B cell (primary cell): Measurements from ENCODE around the gene GJE1. TPM values are rescaled to one million over a fixed set of nuclear protein-coding genes. Genes with fewer than 3 reads are reported as not detected.
A peak's percentile ranks its signal among the peaks of the same experiment; 100 is the strongest.

Experiments used
- ATAC-seq: fragments of 200-7000 bp; cut with Tn5 transposase; one replicate; pipeline ENCODE4 v1.10.0; 2021; ENCODE audit warnings: low read depth, mild to moderate bottlenecking, moderate number of reproducible peaks, moderate library complexity
- CTCF ChIA-PET: fragments of 350-600 bp; sonication (Branson Sonifier 250); formaldehyde crosslinking; loops from one replicate; lab custom pipeline; 2021; ENCODE audit warnings: antibody characterized with exemption, inconsistent platforms; lab: Charles Lee
- POLR2A ChIA-PET: fragments of 350-600 bp; sonication (Branson Sonifier 250); formaldehyde crosslinking; loops from one replicate; lab custom pipeline; 2021; ENCODE audit warnings: antibody characterized with exemption; lab: Charles Lee
- DNase-seq: peaks from one replicate; pipeline ENCODE4 v3.0.0; 2013
- H2AFZ ChIP-seq: 2 replicates; pipeline ENCODE4 v1.6.1; 2012; ENCODE audit warnings: mild to moderate bottlenecking, low read depth, low read length; ENCODE audit not compliant: insufficient read depth, poor library complexity, severe bottlenecking
- H3K27ac ChIP-seq, 2 donors: 1 replicate in 1 of 2; 2 replicates in 1 of 2; pipeline ENCODE4 v1.5.1; 2012 to 2013; ENCODE audit warnings: low read length in 2 of 2, mild to moderate bottlenecking in 2 of 2, moderate library complexity in 1 of 2
- H3K27me3 ChIP-seq, 4 experiments: fragments of 200-600 bp in 1 of 4; sonication (generic) in 1 of 4; replicated peaks in 1 of 4; 1 replicate in 2 of 4; 2 replicates in 2 of 4; pipeline versions ENCODE4 v1.6.1 to v1.7.0; 2013 to 2016; ENCODE audit warnings: low read length in 3 of 4, mild to moderate bottlenecking in 2 of 4, mixed read lengths in 1 of 4, moderate library complexity in 1 of 4; ENCODE audit not compliant: insufficient read depth in 4 of 4, control insufficient read depth in 3 of 4; ENCODE audit errors: control extremely low read depth in 1 of 4
- H3K36me3 ChIP-seq, 2 experiments: replicated peaks in 1 of 2; 1 replicate in 1 of 2; 2 replicates in 1 of 2; pipeline versions ENCODE4 v1.6.1 to v1.7.1; 2013; ENCODE audit warnings: low read length in 1 of 2; ENCODE audit not compliant: insufficient read depth in 2 of 2, control insufficient read depth in 1 of 2; ENCODE audit errors: control extremely low read depth in 1 of 2, extremely low read depth in 1 of 2
- H3K4me1 ChIP-seq, 2 donors: fragments of 200-600 bp in 1 of 2; sonication (generic) in 1 of 2; 1 replicate in 1 of 2; 2 replicates in 1 of 2; pipeline versions ENCODE4 v1.5.1 to v1.6.1; 2013 to 2017; ENCODE audit warnings: low read length in 2 of 2; ENCODE audit not compliant: control insufficient read depth in 2 of 2, insufficient read depth in 2 of 2
- H3K4me2 ChIP-seq: replicated peaks from 2 replicates; pipeline ENCODE3; 2012; ENCODE audit warnings: mild to moderate bottlenecking, low read depth, low read length; ENCODE audit not compliant: poor library complexity, severe bottlenecking
- H3K4me3 ChIP-seq, 5 experiments: fragments of 200-600 bp in 1 of 5; sonication (generic) in 1 of 5; 1 replicate in 3 of 5; 2 replicates in 2 of 5; pipeline versions ENCODE4 v1.5.1 to v1.7.0; 2011 to 2016; ENCODE audit warnings: low read length in 4 of 5, mild to moderate bottlenecking in 4 of 5, low read depth in 2 of 5, control low read depth in 1 of 5, moderate library complexity in 1 of 5; ENCODE audit not compliant: insufficient read depth in 1 of 5; ENCODE audit errors: control extremely low read depth in 1 of 5, extremely low read depth in 1 of 5
- H3K79me2 ChIP-seq: fragments of 200-600 bp; sonication (generic); one replicate; pipeline ENCODE4 v1.6.0; 2016; ENCODE audit warnings: low read length; ENCODE audit not compliant: control insufficient read depth, insufficient read depth
- H3K9ac ChIP-seq: fragments of 200-600 bp; sonication (generic); 2 replicates; pipeline ENCODE4 v1.6.1; 2017; ENCODE audit warnings: mild to moderate bottlenecking, low read length, moderate library complexity
- H3K9me3 ChIP-seq, 3 donors: one replicate each; pipeline versions ENCODE4 v1.6.1 to v1.7.1; 2013; ENCODE audit warnings: low read length in 2 of 3; ENCODE audit not compliant: control insufficient read depth in 2 of 3, insufficient read depth in 1 of 3; ENCODE audit errors: control extremely low read depth in 1 of 3
- H4K20me1 ChIP-seq: 2 replicates; pipeline ENCODE4 v1.6.0; 2012; ENCODE audit warnings: mild to moderate bottlenecking, low read length; ENCODE audit not compliant: insufficient read depth, control insufficient read depth, poor library complexity, severe bottlenecking
- H3K27ac Mint-ChIP-seq: one replicate; pipeline ENCODE4 v1.8.0; 2021; ENCODE audit warnings: mixed read lengths
- H3K27me3 Mint-ChIP-seq: one replicate; pipeline ENCODE4 v1.8.0; 2021; ENCODE audit warnings: mixed read lengths
- H3K4me1 Mint-ChIP-seq: one replicate; pipeline ENCODE4 v1.8.0; 2021; ENCODE audit warnings: mixed read lengths
- H3K4me3 Mint-ChIP-seq: one replicate; pipeline ENCODE4 v1.8.0; 2021; ENCODE audit warnings: mixed read lengths
- H3K9me3 Mint-ChIP-seq: one replicate; pipeline ENCODE4 v1.8.0; 2022; ENCODE audit warnings: mixed read lengths; ENCODE audit not compliant: insufficient read depth
- EZH2 ChIP-seq: IDR thresholded peaks from 2 replicates; pipeline ENCODE4 v1.6.1; 2012; ENCODE audit warnings: borderline replicate concordance, low read depth, mild to moderate bottlenecking, moderate library complexity, low read length; ENCODE audit not compliant: insufficient read depth, poor library complexity, severe bottlenecking
- WGBS: methylation state at CpG from one replicate; pipeline ENCODE4 v1.1.5; 2013; ENCODE audit warnings: missing lambda C conversion rate; ENCODE audit not compliant: insufficient coverage; 5-methylcytosine and 5-hydroxymethylcytosine counted together
- intact Hi-C: fragments of 100-400 bp; cut with micrococcal nuclease; formaldehyde crosslinking; loops from one replicate; pipeline ENCODE4 v1.10.0; 2022
- polyA plus RNA-seq: library from polyadenylated mRNA; depleted of rRNA; stranded (reverse); fragments of >200 nt; gene quantifications from 2 replicates; pipeline ENCODE4 v1.2.3, GENCODE V29; 2012
- total RNA-seq, 2 donors: library from RNA; stranded (reverse); fragments of 120-200 nt in 1 of 2; gene quantifications; 1 replicate in 1 of 2; 2 replicates in 1 of 2; pipeline versions ENCODE4 v1.2.3 to v1.2.4, GENCODE V29; 2013 to 2022
- TF ChIP-seq, protein P1 (sequence below): fragments of 200-600 bp; IDR thresholded peaks from one replicate; pipeline ENCODE4 v1.8.0; 2022; ENCODE audit warnings: antibody characterized with exemption, mild to moderate bottlenecking

The GJE1 gene
- total and polyA plus RNA-seq, 2 donors (not counting 1 experiment from before 2014, with no cell fraction given) = not detected

DNA sequence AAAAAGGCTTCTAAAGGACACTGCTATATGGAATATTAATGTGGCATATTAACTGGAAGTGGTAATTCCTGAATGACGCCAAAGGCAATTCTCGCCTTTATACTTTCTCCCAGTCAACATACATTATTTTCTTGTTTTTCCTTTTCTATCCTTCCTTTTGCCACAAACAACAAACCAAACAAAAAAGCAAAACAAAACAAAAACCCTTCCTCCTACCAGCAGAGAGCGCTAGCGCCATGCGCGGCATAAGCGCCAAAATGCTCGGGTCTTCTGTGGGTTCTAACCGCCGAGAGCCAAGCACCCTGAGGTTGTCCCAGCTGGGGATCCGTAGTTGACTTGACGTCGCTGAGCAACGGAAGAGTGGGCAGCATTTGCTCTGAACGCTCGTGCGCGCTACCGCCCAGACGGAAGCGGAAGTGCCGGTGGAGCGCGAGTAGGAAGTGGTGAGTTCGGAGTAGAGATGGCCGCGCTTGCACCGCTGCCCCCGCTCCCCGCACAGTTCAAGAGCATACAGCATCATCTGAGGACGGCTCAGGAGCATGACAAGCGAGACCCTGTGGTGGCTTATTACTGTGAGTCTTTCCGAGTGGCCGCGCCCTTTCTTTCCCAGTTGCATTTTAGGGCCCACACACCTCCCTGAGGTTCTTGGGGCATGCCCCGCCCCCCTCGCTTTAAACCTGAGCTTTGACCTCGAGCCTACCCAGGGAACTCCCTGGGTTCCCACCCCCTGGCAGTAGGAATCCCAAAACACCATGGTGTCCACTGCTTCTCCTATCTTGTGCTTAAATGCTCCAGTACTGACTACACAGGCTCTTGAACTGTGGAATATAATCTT, 14.3 kb downstream of the GJE1 start, which contains the start of the genes NMBR and VTA1:
NMBR (minus strand) TSS at position 295 of the 835 bp plus-strand sequence. CDS start 58,464 bp downstream, outside the sequence.
VTA1 (plus strand) TSS at position 436 of the 835 bp plus-strand sequence; CDS start at position 461, 25 bp downstream.
- no peak for TF ChIP-seq EZH2
- TF ChIP-seq, protein P1, sequence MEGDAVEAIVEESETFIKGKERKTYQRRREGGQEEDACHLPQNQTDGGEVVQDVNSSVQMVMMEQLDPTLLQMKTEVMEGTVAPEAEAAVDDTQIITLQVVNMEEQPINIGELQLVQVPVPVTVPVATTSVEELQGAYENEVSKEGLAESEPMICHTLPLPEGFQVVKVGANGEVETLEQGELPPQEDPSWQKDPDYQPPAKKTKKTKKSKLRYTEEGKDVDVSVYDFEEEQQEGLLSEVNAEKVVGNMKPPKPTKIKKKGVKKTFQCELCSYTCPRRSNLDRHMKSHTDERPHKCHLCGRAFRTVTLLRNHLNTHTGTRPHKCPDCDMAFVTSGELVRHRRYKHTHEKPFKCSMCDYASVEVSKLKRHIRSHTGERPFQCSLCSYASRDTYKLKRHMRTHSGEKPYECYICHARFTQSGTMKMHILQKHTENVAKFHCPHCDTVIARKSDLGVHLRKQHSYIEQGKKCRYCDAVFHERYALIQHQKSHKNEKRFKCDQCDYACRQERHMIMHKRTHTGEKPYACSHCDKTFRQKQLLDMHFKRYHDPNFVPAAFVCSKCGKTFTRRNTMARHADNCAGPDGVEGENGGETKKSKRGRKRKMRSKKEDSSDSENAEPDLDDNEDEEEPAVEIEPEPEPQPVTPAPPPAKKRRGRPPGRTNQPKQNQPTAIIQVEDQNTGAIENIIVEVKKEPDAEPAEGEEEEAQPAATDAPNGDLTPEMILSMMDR = peak; percentile 96
- Mint-ChIP-seq H3K9me3 (no peaks in the 10 kb centered on the region), H3K27ac (peak within 1 kb of the TSS; percentile 81), H3K4me3 (peak within 1 kb of the TSS; percentile 88), H3K4me1 (peaks cover 55% of the 10 kb centered on the region), H3K27me3 (peaks cover 3% of the 10 kb centered on the region)
- CTCF ChIA-PET = interaction anchor here (0.7 to 3.5 kb wide), 9 partner anchors 9 to 1304 kb away, joined by 3 to 18 read pairs (median 4); partner anchors contain the start of genes ADAT2 and PEX3
- peaks cover 76% of the 10 kb centered on the region for H3K79me2 ChIP-seq
- H3K4me1 ChIP-seq = peaks cover 21 to 24% of the 10 kb centered on the region in 2 donors
- peaks cover 12% of the 10 kb centered on the region for H4K20me1 ChIP-seq
- peak; percentile 98 for ATAC-seq
- no peaks in the 10 kb centered on the region for H3K9me3 ChIP-seq
- H3K4me2 ChIP-seq = peak within 1 kb of the TSS; percentile 90
- peak within 1 kb of the TSS; percentile 82 for H2AFZ ChIP-seq
- POLR2A ChIA-PET = interaction anchor here (1.4 kb wide), 1 partner anchor 9 kb away, joined by 3 read pairs; no protein-coding TSS in a partner anchor
- H3K27me3 ChIP-seq = peaks cover 0 to 3% (median 0%) of the 10 kb centered on the region in 4 experiments
- intact Hi-C loops = loop anchor here (1.0 to 10.0 kb wide), 7 partner anchors 60 to 1696 kb away; partner anchors contain the start of genes ADAT2, AIG1, LTV1 and PEX3
- under 1% methylated on average over 38 of the region's 38 CpGs for WGBS
- H3K36me3 ChIP-seq = peaks cover 0 to 2% of the 10 kb centered on the region in 2 experiments
- peak; percentile 99 for DNase-seq
- H3K27ac ChIP-seq = peak within 1 kb of the TSS; percentile 60 to 69
- H3K9ac ChIP-seq = peak within 1 kb of the TSS; percentile 81
- H3K4me3 ChIP-seq = peak within 1 kb of the TSS; percentile 84 to 97 (median 94)
